Smooth muscle cell (in vitro differentiated cells): Measurements from ENCODE around the gene MARCHF10. TPM values are rescaled to one million over a fixed set of nuclear protein-coding genes. Genes with fewer than 3 reads are reported as not detected.

Experiments used
- DNase-seq: peaks from one replicate; lab custom pipeline; 2025; ENCODE audit not compliant: unreplicated experiment; lab: John Stamatoyannopoulos, UW
- H2AFZ ChIP-seq: fragments of 200-600 bp; sonication (generic); 2 replicates; pipeline ENCODE4 v1.6.0; 2016; ENCODE audit warnings: antibody characterized with exemption, low read depth, mild to moderate bottlenecking
- H3F3A ChIP-seq: fragments of 200-600 bp; sonication (generic); 2 replicates; pipeline ENCODE4 v1.6.0; 2017; ENCODE audit warnings: antibody characterized with exemption, low read depth
- H3K27ac ChIP-seq: fragments of 200-600 bp; sonication (generic); 2 replicates; pipeline ENCODE4 v1.5.1; 2016; ENCODE audit warnings: low read depth, mild to moderate bottlenecking
- H3K27me3 ChIP-seq: fragments of 200-600 bp; sonication (generic); 2 replicates; pipeline ENCODE4 v1.6.1; 2016; ENCODE audit warnings: low read depth, mild to moderate bottlenecking
- H3K36me3 ChIP-seq: fragments of 200-600 bp; sonication (generic); 2 replicates; pipeline ENCODE4 v1.5.1; 2016; ENCODE audit warnings: low read depth
- H3K4me1 ChIP-seq: fragments of 200-600 bp; sonication (generic); 2 replicates; pipeline ENCODE4 v1.5.1; 2016; ENCODE audit warnings: low read depth
- H3K4me2 ChIP-seq: fragments of 200-600 bp; sonication (generic); 2 replicates; pipeline ENCODE4 v1.6.0; 2016; ENCODE audit warnings: mild to moderate bottlenecking
- H3K4me3 ChIP-seq: fragments of 200-600 bp; sonication (generic); 2 replicates; pipeline ENCODE4 v1.5.1; 2016; ENCODE audit warnings: mild to moderate bottlenecking
- H3K79me2 ChIP-seq: fragments of 200-600 bp; sonication (generic); 2 replicates; pipeline ENCODE4 v1.6.0; 2016; ENCODE audit warnings: low read depth, mild to moderate bottlenecking
- H3K9ac ChIP-seq: fragments of 200-600 bp; sonication (generic); 2 replicates; pipeline ENCODE4 v1.6.0; 2016; ENCODE audit warnings: low read depth
- H3K9me3 ChIP-seq: fragments of 200-600 bp; sonication (generic); replicated peaks from 2 replicates; pipeline ENCODE4 v1.5.1; 2016; ENCODE audit warnings: low read depth
- H4K20me1 ChIP-seq: fragments of 200-600 bp; sonication (generic); 2 replicates; pipeline ENCODE4 v1.6.0; 2016; ENCODE audit warnings: low read depth
- WGBS: methylation state at CpG from one replicate; pipeline ENCODE4 v1.1.7; 2016; ENCODE audit warnings: low lambda C conversion rate; 5-methylcytosine and 5-hydroxymethylcytosine counted together
- polyA plus RNA-seq: library from polyadenylated mRNA; unstranded; fragments of >200 nt; fragmentation: Nextera tagmentation; extraction: Ambion mirVana; gene quantifications from 2 replicates; pipeline ENCODE4 v1.2.1, GENCODE V29; 2016
- total RNA-seq: library from RNA; depleted of rRNA; stranded (reverse); fragments of >200 nt; gene quantifications from 2 replicates; pipeline ENCODE4 v1.2.3, GENCODE V29; 2014
- TF ChIP-seq, protein P1 (sequence below): fragments of 200-600 bp; sonication (generic); IDR thresholded peaks from 2 replicates; pipeline ENCODE4 v1.5.1; 2017; ENCODE audit warnings: borderline replicate concordance, mild to moderate bottlenecking, antibody characterized with exemption; ENCODE audit not compliant: insufficient read depth, poor library complexity, severe bottlenecking

Gene MARCHF10
- total and polyA plus RNA-seq, 2 experiments from 2014 or later = not detected

DNA sequence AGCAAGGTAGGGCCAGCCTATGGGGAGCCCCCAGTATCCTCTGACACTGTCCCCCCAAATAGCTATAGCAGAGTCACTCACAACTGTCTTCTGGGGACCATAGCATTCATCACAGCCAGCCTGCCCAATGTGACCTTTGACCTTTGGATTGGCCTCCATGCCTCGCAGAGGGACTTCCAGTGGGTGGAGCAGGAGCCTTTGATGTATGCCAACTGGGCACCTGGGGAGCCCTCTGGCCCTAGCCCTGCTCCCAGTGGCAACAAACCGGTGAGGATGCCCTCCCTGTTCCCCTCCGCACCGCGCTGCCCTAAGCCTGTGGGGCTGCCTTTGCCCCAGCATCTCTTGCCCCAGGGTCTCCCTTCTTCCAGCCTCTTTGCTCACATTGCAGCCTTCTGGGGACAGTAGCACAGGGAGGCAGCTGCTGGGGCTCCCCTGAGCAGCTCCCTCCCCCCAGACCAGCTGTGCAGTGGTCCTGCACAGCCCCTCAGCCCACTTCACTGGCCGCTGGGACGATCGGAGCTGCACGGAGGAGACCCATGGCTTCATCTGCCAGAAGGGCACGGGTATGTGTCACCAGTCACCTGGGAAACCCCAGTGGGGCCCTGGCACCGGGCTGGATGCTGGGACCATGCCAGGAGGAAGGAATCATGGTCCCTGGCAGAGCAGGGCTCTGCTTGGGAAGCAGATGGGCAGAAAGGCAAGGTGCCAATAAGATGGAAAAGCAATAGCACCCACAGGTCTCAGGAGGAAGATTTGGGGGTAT is 119.5 kb downstream of the MARCHF10 start:
- H3K4me3 ChIP-seq = no peak overlapping the region
- no peak overlapping the region for H2AFZ ChIP-seq
- no peaks in the 10 kb centered on the region for H3K4me1 ChIP-seq
- WGBS = 99% methylated on average over 11 of the region's 11 CpGs
- H3K27me3 ChIP-seq = no peaks in the 10 kb centered on the region
- H3K27ac ChIP-seq = no peak overlapping the region
- H3F3A ChIP-seq = peaks cover 13% of the 10 kb centered on the region
- H3K9ac ChIP-seq = no peak overlapping the region
- H3K36me3 ChIP-seq = peaks cover 8% of the 10 kb centered on the region
- H3K9me3 ChIP-seq = no peaks in the 10 kb centered on the region
- TF ChIP-seq, protein P1, sequence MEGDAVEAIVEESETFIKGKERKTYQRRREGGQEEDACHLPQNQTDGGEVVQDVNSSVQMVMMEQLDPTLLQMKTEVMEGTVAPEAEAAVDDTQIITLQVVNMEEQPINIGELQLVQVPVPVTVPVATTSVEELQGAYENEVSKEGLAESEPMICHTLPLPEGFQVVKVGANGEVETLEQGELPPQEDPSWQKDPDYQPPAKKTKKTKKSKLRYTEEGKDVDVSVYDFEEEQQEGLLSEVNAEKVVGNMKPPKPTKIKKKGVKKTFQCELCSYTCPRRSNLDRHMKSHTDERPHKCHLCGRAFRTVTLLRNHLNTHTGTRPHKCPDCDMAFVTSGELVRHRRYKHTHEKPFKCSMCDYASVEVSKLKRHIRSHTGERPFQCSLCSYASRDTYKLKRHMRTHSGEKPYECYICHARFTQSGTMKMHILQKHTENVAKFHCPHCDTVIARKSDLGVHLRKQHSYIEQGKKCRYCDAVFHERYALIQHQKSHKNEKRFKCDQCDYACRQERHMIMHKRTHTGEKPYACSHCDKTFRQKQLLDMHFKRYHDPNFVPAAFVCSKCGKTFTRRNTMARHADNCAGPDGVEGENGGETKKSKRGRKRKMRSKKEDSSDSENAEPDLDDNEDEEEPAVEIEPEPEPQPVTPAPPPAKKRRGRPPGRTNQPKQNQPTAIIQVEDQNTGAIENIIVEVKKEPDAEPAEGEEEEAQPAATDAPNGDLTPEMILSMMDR = no peak
- H4K20me1 ChIP-seq = peaks cover 49% of the 10 kb centered on the region
- H3K79me2 ChIP-seq = no peaks in the 10 kb centered on the region
- DNase-seq = no peak
- no peak overlapping the region for H3K4me2 ChIP-seq

DNA sequence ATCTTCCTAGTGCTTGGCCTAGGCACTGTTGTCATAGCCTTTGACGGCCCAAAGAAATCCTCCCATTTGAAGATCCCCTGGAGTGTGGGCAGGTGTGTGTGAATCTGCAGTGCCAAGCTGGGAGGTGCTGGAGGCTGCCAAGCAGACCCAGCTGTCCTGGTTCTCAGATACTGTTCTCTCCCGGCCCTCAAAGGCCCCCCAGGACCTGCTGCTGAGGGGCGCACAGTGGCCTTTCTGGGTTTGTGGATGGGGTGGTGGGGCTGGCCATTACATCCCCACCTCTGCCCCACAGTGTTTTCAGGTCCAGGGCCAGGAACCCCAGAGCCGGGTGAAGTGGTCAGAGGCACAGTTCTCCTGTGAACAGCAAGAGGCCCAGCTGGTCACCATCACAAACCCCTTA is 120.1 kb downstream of the MARCHF10 start:
- no peak overlapping the region for H3K4me3 ChIP-seq
- peaks cover 8% of the 10 kb centered on the region for H3K36me3 ChIP-seq
- peaks cover 13% of the 10 kb centered on the region for H3F3A ChIP-seq
- H2AFZ ChIP-seq = no peak overlapping the region
- TF ChIP-seq, protein P1 = no peak
- WGBS = 98% methylated on average over 4 of the region's 4 CpGs
- no peak for DNase-seq
- no peak overlapping the region for H3K4me2 ChIP-seq
- no peaks in the 10 kb centered on the region for H3K27me3 ChIP-seq
- no peak overlapping the region for H3K9ac ChIP-seq
- no peaks in the 10 kb centered on the region for H3K79me2 ChIP-seq
- peaks cover 49% of the 10 kb centered on the region for H4K20me1 ChIP-seq
- H3K9me3 ChIP-seq = no peaks in the 10 kb centered on the region
- no peak overlapping the region for H3K27ac ChIP-seq
- H3K4me1 ChIP-seq = no peaks in the 10 kb centered on the region

DNA sequence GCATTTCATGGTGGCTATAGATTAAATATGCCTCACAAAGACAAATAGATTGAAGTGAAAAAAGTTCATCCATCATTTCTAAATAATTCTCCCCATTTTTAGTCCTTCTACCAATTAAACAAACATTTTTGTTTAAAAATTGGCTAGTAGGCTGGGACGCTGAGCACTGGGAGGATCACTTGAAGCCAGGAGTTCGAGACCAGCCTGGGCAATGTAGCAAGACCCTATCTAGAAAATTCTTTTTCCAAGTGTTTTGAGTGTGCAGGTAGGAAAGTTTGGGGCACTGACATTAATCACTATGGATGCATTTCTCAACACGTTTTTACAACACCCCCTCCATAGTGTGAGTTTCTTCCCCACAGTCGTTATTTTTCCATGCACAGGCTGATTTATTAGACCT is 123.9 kb downstream of the MARCHF10 start:
- H3K9me3 ChIP-seq = no peaks in the 10 kb centered on the region
- peaks cover 67% of the 10 kb centered on the region for H4K20me1 ChIP-seq
- H3F3A ChIP-seq = no peaks in the 10 kb centered on the region
- H3K27ac ChIP-seq = no peak overlapping the region
- H2AFZ ChIP-seq = no peak overlapping the region
- no peak overlapping the region for H3K9ac ChIP-seq
- H3K4me1 ChIP-seq = no peaks in the 10 kb centered on the region
- no peak for DNase-seq
- no peaks in the 10 kb centered on the region for H3K27me3 ChIP-seq
- H3K36me3 ChIP-seq = peaks cover 8% of the 10 kb centered on the region
- TF ChIP-seq, protein P1 = no peak
- no peak overlapping the region for H3K4me2 ChIP-seq
- no peak overlapping the region for H3K4me3 ChIP-seq
- WGBS = 100% methylated on average over 4 of the region's 4 CpGs
- no peaks in the 10 kb centered on the region for H3K79me2 ChIP-seq

DNA sequence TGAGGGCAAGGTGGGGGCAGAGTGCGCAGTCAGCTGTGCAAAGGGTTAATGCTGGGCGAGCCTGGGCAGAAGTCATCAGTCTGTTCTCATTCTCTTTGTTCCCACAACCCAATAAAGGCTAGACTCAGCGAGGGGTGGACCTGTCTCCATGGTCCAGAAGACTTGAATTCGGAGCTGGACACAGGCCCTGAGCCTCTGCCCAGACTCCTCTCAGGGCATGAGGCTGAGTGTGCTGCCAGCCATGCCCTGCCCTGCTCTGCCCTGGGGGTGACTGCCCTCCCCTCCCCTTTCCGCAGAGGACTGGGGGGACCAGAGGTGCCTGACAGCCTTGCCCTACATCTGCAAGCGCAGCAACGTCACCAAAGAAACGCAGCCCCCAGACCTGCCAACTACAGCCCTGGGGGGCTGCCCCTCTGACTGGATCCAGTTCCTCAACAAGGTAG is 126.2 kb downstream of the MARCHF10 start:
- Histone ChIP-seq H3K4me2 (no peak overlapping the region), H3K9me3 (no peaks in the 10 kb centered on the region), H3K36me3 (peaks cover 14% of the 10 kb centered on the region), H3K79me2 (no peaks in the 10 kb centered on the region), H3K9ac (no peak overlapping the region), H4K20me1 (peaks cover 51% of the 10 kb centered on the region), H3K4me3 (no peak overlapping the region), H2AFZ (no peak overlapping the region), H3K27ac (no peak overlapping the region), H3K4me1 (no peaks in the 10 kb centered on the region), H3F3A (no peaks in the 10 kb centered on the region), H3K27me3 (no peaks in the 10 kb centered on the region)
- TF ChIP-seq, protein P1 = no peak
- no peak for DNase-seq
- 98% methylated on average over 8 of the region's 8 CpGs for WGBS
